ENCODE measurements around the gene TCF7L1. TPM values are rescaled to one million over a fixed set of nuclear protein-coding genes. Genes with fewer than 3 reads are reported as not detected.

The TCF7L1 gene
- total RNA-seq, 1 experiment from 2014 or later, result 30.4 TPM

DNA sequence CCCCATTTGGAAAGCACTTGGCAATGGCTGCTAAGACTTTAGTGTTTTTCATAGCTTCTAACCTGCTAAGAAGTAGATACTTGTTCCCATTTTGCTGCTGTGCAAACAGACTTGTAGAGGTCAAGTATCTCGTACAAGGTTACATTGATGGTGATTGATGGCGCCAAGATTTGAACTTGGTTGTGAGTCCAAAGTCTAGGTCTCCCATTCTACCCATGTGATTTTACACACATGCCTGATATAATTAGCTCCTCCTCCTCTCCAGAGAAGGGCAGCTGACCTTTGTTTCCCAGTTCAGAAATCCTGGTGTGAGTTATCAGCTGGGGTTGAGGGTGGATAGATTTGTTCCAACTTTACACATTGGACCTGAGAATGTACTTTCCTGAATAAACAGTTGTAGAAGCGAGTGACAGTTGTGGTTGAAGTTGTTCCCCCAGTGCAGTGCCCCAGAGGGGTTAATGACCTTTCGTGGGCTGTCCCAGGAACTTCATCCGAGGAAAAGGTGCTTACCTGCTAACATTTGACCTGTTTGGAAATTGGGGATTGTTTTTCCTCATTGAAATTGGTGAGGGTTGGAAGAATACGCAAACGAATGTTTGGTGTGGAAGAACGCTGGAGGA lies 10.4 kb downstream of the TCF7L1 start:
- in situ Hi-C loops (cut with HindIII; ENCODE audit: low pct_unique_long_range_greater_than_20kb, low sequenced_read_pairs) (no loop called here), intact Hi-C loops (cut with micrococcal nuclease; ENCODE audit: unreplicated experiment) (no loop called here)
- DNase-seq (ENCODE audit: low read depth, low spot score) (no peak), ATAC-seq (no peak)
- POLR2A ChIA-PET, result no interaction called here
- TF ChIP-seq SIN3A (IDR thresholded peaks at IDR 0.05; ENCODE audit: borderline replicate concordance, insufficient read depth, low read depth, low read length), result no peak
- TF ChIP-seq, protein P1, sequence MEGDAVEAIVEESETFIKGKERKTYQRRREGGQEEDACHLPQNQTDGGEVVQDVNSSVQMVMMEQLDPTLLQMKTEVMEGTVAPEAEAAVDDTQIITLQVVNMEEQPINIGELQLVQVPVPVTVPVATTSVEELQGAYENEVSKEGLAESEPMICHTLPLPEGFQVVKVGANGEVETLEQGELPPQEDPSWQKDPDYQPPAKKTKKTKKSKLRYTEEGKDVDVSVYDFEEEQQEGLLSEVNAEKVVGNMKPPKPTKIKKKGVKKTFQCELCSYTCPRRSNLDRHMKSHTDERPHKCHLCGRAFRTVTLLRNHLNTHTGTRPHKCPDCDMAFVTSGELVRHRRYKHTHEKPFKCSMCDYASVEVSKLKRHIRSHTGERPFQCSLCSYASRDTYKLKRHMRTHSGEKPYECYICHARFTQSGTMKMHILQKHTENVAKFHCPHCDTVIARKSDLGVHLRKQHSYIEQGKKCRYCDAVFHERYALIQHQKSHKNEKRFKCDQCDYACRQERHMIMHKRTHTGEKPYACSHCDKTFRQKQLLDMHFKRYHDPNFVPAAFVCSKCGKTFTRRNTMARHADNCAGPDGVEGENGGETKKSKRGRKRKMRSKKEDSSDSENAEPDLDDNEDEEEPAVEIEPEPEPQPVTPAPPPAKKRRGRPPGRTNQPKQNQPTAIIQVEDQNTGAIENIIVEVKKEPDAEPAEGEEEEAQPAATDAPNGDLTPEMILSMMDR (IDR thresholded peaks at IDR 0.05), result no peak
- no peak for TF ChIP-seq POLR2AphosphoS5 (IDR thresholded peaks at IDR 0.05; ENCODE audit: low read depth, low read length)
- TF ChIP-seq TCF7L2 (IDR thresholded peaks at IDR 0.05; ENCODE audit: low read depth, low read length), result no peak
- TF ChIP-seq, protein P2, sequence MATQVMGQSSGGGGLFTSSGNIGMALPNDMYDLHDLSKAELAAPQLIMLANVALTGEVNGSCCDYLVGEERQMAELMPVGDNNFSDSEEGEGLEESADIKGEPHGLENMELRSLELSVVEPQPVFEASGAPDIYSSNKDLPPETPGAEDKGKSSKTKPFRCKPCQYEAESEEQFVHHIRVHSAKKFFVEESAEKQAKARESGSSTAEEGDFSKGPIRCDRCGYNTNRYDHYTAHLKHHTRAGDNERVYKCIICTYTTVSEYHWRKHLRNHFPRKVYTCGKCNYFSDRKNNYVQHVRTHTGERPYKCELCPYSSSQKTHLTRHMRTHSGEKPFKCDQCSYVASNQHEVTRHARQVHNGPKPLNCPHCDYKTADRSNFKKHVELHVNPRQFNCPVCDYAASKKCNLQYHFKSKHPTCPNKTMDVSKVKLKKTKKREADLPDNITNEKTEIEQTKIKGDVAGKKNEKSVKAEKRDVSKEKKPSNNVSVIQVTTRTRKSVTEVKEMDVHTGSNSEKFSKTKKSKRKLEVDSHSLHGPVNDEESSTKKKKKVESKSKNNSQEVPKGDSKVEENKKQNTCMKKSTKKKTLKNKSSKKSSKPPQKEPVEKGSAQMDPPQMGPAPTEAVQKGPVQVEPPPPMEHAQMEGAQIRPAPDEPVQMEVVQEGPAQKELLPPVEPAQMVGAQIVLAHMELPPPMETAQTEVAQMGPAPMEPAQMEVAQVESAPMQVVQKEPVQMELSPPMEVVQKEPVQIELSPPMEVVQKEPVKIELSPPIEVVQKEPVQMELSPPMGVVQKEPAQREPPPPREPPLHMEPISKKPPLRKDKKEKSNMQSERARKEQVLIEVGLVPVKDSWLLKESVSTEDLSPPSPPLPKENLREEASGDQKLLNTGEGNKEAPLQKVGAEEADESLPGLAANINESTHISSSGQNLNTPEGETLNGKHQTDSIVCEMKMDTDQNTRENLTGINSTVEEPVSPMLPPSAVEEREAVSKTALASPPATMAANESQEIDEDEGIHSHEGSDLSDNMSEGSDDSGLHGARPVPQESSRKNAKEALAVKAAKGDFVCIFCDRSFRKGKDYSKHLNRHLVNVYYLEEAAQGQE (IDR thresholded peaks at IDR 0.05; ENCODE audit: insufficient read depth in 1 of 2, low read depth in 2 of 2, low read length in 1 of 2), result no peak
- no peaks in the 10 kb centered on the region for H3K36me3 ChIP-seq (ENCODE audit: control insufficient read depth, insufficient read depth, low read length)
- no peaks in the 10 kb centered on the region for H3K9me3 ChIP-seq (ENCODE audit: control insufficient read depth, insufficient read depth, low read depth, low read length)
- BruUV-seq (replicated peaks), result no TSS peak
- no peak overlapping the region for H3K27ac ChIP-seq (ENCODE audit: low read length)
- H3K4me1 ChIP-seq (ENCODE audit: control insufficient read depth, insufficient read depth, low read length), result peaks cover 7% of the 10 kb centered on the region; the same call in 1 of the 2 replicates
- no peaks in the 10 kb centered on the region for H3K27me3 ChIP-seq (ENCODE audit: control insufficient read depth, insufficient read depth, low read length)
- no peak overlapping the region for H3K4me3 ChIP-seq (ENCODE audit: low read depth in 2 of 2, low read length in 2 of 2)
- CTCF ChIA-PET, result interaction anchor here (0.6 to 0.7 kb wide), 3 partner anchors 10 to 142 kb away, joined by 3 to 9 read pairs (median 3); partner anchors contain the start of gene TCF7L1

DNA sequence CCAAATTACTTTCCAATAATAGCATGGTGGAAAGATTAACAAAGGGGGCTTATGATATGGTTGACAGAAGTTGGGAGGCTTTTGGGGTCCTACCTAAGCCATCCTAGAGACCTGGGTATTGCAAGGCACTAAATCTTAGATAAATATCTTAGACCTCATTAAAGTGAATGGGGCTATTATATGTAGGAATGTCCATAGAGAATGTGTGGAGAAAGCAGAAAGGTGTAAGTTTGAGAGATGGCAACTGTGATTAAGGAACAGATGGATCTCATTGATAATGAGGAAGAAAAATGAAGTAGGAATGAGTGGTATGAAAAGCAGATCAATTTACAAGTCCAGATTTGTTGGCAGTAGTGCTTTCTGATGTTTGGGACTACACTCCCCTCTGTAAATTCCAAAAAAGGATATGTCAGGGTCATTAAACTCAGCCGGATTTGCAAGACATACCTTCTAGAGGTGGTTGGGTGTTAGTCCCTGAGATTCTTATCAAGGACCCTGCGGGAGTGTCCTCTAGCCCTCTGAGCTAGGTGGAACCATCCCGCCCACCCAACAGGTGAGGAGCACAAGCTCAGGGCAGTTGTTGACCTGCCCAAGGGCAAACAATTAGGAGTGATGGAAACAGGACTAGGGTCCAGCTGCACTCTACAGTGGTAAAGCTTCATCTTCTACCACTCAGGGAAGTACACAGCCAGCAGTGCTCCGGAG lies 12.1 kb downstream of the TCF7L1 start:
- ATAC-seq, result no peak
- Histone ChIP-seq H3K9me3 (ENCODE audit: control insufficient read depth, insufficient read depth, low read depth, low read length) (no peaks in the 10 kb centered on the region), H3K27ac (ENCODE audit: low read length) (no peak overlapping the region), H3K4me1 (ENCODE audit: control insufficient read depth, insufficient read depth, low read length) (peaks cover 7% of the 10 kb centered on the region; the same call in 1 of the 2 replicates), H3K27me3 (ENCODE audit: control insufficient read depth, insufficient read depth, low read length) (no peaks in the 10 kb centered on the region), H3K4me3 (ENCODE audit: low read depth in 2 of 2, low read length in 2 of 2) (no peak overlapping the region), H3K36me3 (ENCODE audit: control insufficient read depth, insufficient read depth, low read length) (no peaks in the 10 kb centered on the region)
- intact Hi-C loops (cut with micrococcal nuclease; ENCODE audit: unreplicated experiment), result no loop called here
- TF ChIP-seq TCF7L2 (IDR thresholded peaks at IDR 0.05; ENCODE audit: low read depth, low read length), result no peak
- TF ChIP-seq, protein P1 (IDR thresholded peaks at IDR 0.05), result no peak
- TF ChIP-seq SIN3A (IDR thresholded peaks at IDR 0.05; ENCODE audit: borderline replicate concordance, insufficient read depth, low read depth, low read length), result no peak
- no peak for TF ChIP-seq POLR2AphosphoS5 (IDR thresholded peaks at IDR 0.05; ENCODE audit: low read depth, low read length)
- TF ChIP-seq, protein P2 (IDR thresholded peaks at IDR 0.05; ENCODE audit: insufficient read depth in 1 of 2, low read depth in 2 of 2, low read length in 1 of 2), result no peak
- no peak for DNase-seq (ENCODE audit: low read depth, low spot score)
- ChIA-PET POLR2A (interaction anchor here (0.6 kb wide), 1 partner anchor 403 kb away, joined by 4 read pairs; no protein-coding TSS in a partner anchor), CTCF (no interaction called here)
- in situ Hi-C loops (cut with HindIII; ENCODE audit: low pct_unique_long_range_greater_than_20kb, low sequenced_read_pairs), result no loop called here
- no TSS peak for BruUV-seq (replicated peaks)

Data from Panc1 (cell line).